HEK293T (cell line): ENCODE results near the gene RNF7.

ENCODE experiments used
- CTCF ChIA-PET: fragments of 350-600 bp; formaldehyde crosslinking; extraction: SDS; loops from one replicate; lab custom pipeline; 2021; ENCODE audit warnings: antibody characterized with exemption, inconsistent platforms; lab: Yijun Ruan, JAX
- POLR2A ChIA-PET: fragments of 350-600 bp; formaldehyde crosslinking; extraction: SDS; loops from one replicate; lab custom pipeline; 2020; ENCODE audit warnings: antibody characterized with exemption, inconsistent platforms; lab: Yijun Ruan, JAX
- DNase-seq: peaks from one replicate; pipeline ENCODE4 v3.0.0; 2012; ENCODE audit warnings: mixed read lengths; ENCODE audit errors: extremely low spot score
- ARNT ChIP-seq: fragments of 450-650 bp; IDR thresholded peaks from 2 replicates; pipeline ENCODE4 v1.6.1; 2017; ENCODE audit warnings: mild to moderate bottlenecking
- BHLHE40 ChIP-seq: fragments of 450-650 bp; IDR thresholded peaks from 2 replicates; pipeline ENCODE4 v1.6.1; 2016; ENCODE audit warnings: mild to moderate bottlenecking, moderate library complexity, borderline replicate concordance
- CTBP1 ChIP-seq: fragments of 450-650 bp; IDR thresholded peaks from 2 replicates; pipeline ENCODE4 v1.6.1; 2016; ENCODE audit warnings: borderline replicate concordance
- ELF4 ChIP-seq: fragments of 450-650 bp; IDR thresholded peaks from 2 replicates; pipeline ENCODE4 v1.6.1; 2017; ENCODE audit warnings: antibody characterized with exemption
- FOXA1 ChIP-seq: fragments of 450-650 bp; IDR thresholded peaks from 2 replicates; pipeline ENCODE4 v1.6.1; 2016; ENCODE audit warnings: mild to moderate bottlenecking
- FOXK2 ChIP-seq: fragments of 450-650 bp; IDR thresholded peaks from 2 replicates; pipeline ENCODE4 v1.6.1; 2016; ENCODE audit warnings: mild to moderate bottlenecking
- FOXM1 ChIP-seq: fragments of 450-650 bp; IDR thresholded peaks from 2 replicates; pipeline ENCODE4 v1.6.1; 2017; ENCODE audit warnings: mild to moderate bottlenecking, borderline replicate concordance
- HDGF ChIP-seq: fragments of 450-650 bp; IDR thresholded peaks from 2 replicates; pipeline ENCODE4 v1.6.1; 2017; ENCODE audit warnings: antibody characterized with exemption, borderline replicate concordance
- L3MBTL2 ChIP-seq: fragments of 450-650 bp; conservative IDR thresholded peaks from 2 replicates; pipeline ENCODE4 v1.6.1; 2016; ENCODE audit warnings: mild to moderate bottlenecking
- LEF1 ChIP-seq: fragments of 450-650 bp; IDR thresholded peaks from 2 replicates; pipeline ENCODE4 v1.6.1; 2017; ENCODE audit warnings: mild to moderate bottlenecking, borderline replicate concordance
- NFRKB ChIP-seq: fragments of 450-650 bp; IDR thresholded peaks from 2 replicates; pipeline ENCODE4 v1.6.1; 2016; ENCODE audit warnings: mild to moderate bottlenecking, moderate library complexity
- SP1 ChIP-seq: fragments of 450-650 bp; IDR thresholded peaks from 2 replicates; pipeline ENCODE4 v1.6.1; 2017
- SUZ12 ChIP-seq: fragments of 450-650 bp; IDR thresholded peaks from 2 replicates; pipeline ENCODE4 v1.6.1; 2016; ENCODE audit warnings: mild to moderate bottlenecking
- TARDBP ChIP-seq: fragments of 450-650 bp; IDR thresholded peaks from 2 replicates; pipeline ENCODE4 v1.6.1; 2016
- ZNF384 ChIP-seq: fragments of 450-650 bp; IDR thresholded peaks from 2 replicates; pipeline ENCODE4 v1.6.1; 2016
- TF ChIP-seq, protein P1 (sequence below): fragments of 450-650 bp; IDR thresholded peaks from 2 replicates; pipeline ENCODE4 v1.6.1; 2016

Gene RNF7

DNA sequence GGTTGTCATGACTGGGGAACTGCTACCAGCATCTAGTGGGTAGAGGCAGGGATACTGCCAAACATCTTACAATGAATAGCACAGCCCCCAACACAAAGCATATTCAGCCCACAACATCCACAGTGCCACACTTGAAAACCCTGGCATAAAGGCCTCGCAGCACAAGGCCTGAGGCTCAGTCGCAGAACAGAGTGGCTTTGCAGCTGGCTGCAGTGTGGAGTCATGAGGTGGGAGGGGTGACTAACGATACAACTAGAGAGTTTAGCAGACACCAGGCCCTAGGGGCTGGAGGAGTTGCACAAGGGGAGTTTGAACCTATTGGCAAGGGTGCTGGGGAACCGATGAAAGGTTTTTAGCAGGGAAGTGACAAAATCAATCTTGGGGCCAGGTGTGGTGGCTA lies 57.2 kb downstream of the RNF7 start:
- CTCF ChIA-PET = no interaction called here
- POLR2A ChIA-PET = no interaction called here
- no peak for DNase-seq
- TF ChIP-seq ELF4 = no peak
- no peak for TF ChIP-seq HDGF
- no peak for TF ChIP-seq SP1
- no peak for TF ChIP-seq FOXM1
- TF ChIP-seq NFRKB = no peak
- TF ChIP-seq ARNT = no peak
- no peak for TF ChIP-seq CTBP1
- no peak for TF ChIP-seq ZNF384
- no peak for TF ChIP-seq SUZ12
- TF ChIP-seq FOXK2 = no peak

DNA sequence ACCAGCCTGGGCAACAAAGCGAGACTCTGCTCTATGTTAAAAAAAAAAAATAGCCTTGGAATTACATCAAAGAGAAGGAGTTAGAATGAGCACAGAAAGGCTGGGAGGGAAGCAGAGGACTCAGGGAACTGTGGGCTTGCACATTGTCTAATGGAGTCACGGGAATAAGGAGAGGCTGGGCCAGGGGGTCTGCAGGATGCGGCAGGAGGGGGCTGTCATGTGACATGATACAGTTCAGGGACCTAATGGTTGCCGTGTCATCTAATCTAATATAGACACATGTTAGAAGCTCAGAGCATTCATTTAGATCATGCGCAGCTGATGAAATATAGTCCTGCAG lies 57.6 kb downstream of the RNF7 start:
- DNase-seq = no peak
- TF ChIP-seq ELF4 = no peak
- TF ChIP-seq, protein P1, sequence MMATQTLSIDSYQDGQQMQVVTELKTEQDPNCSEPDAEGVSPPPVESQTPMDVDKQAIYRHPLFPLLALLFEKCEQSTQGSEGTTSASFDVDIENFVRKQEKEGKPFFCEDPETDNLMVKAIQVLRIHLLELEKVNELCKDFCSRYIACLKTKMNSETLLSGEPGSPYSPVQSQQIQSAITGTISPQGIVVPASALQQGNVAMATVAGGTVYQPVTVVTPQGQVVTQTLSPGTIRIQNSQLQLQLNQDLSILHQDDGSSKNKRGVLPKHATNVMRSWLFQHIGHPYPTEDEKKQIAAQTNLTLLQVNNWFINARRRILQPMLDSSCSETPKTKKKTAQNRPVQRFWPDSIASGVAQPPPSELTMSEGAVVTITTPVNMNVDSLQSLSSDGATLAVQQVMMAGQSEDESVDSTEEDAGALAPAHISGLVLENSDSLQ = no peak
- no peak for TF ChIP-seq FOXA1
- no peak for TF ChIP-seq FOXK2
- no peak for TF ChIP-seq NFRKB
- TF ChIP-seq L3MBTL2 = no peak
- TF ChIP-seq CTBP1 = no peak
- TF ChIP-seq TARDBP = no peak
- no peak for TF ChIP-seq ARNT
- TF ChIP-seq HDGF = no peak
- no peak for TF ChIP-seq SUZ12
- no peak for TF ChIP-seq LEF1
- TF ChIP-seq ZNF384 = no peak
- TF ChIP-seq BHLHE40 = no peak
- TF ChIP-seq SP1 = no peak
- no peak for TF ChIP-seq FOXM1
- ChIA-PET POLR2A (no interaction called here), CTCF (no interaction called here)

DNA sequence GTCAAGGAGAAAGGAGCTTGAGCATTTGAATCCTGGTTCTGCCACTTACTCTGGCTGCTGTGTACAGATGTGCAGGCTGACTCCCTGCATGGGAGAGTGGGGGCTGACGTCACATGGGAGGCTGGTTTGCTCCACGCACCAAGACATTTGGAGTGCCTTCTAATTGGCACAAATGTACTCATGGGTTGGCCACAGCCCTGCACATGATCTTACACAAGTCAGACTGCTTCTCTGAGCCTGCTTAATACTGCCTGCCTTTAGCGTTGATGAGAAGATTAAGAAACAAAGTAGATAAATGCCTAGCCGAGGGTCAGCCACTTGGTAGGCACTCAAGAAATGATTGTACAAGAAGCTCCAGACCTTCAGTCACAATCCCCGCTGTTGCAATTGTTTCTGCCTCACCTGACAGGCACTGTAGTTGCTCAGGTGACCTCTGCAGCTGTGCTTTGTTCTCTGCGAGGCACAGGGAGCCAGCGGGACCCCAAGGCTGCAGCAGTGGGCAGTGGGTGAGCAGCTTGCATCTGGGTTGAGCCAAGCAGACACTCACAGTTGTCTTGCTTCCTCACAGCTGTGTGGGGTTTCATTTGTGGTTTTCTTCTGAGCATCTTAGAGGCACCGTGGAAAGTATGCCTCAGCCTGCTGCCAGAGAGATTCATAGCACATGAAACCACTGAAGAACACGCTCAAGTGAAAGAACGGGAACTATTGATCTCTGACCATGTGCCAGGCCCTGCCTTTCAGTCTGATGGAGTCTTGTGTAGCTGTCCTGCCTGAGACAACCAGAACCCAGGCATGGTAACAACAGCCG lies 58.2 kb downstream of the RNF7 start:
- CTCF ChIA-PET = no interaction called here
- TF ChIP-seq ELF4 (no peak), FOXK2 (no peak), ZNF384 (no peak), SUZ12 (no peak), FOXM1 (no peak), BHLHE40 (no peak), SP1 (no peak), HDGF (no peak), LEF1 (no peak), CTBP1 (no peak)
- POLR2A ChIA-PET = no interaction called here
- no peak for DNase-seq
